ENCODE results near the gene GPM6B.

GPM6B gene

GRCh38 chrX:13754765-13755164, 62.1 kb downstream of the GPM6B start:
- H3K9me3 ChIP-seq (ENCODE audit: insufficient read depth, low read length), result no peaks in the 10 kb centered on the region
- H3K9ac ChIP-seq (ENCODE audit: low read length), result no peak overlapping the region
- no peaks in the 10 kb centered on the region for H3K27me3 ChIP-seq (ENCODE audit: low read length)
- no peaks in the 10 kb centered on the region for H3K79me2 ChIP-seq (ENCODE audit: insufficient read depth, low read length)
- H3K9me2 ChIP-seq (replicated peaks; ENCODE audit: insufficient read depth, low read length), result no peaks in the 10 kb centered on the region
- no peak for TF ChIP-seq CTCF (IDR thresholded peaks at IDR 0.05; ENCODE audit: insufficient read depth, low read length, poor library complexity, severe bottlenecking)
- no peak for TF ChIP-seq EZH2phosphoT487 (conservative IDR thresholded peaks at IDR 0.05; ENCODE audit: low read length)
- no peak overlapping the region for H3K4me3 ChIP-seq (ENCODE audit: insufficient read depth, low read length, poor library complexity, severe bottlenecking)
- H3K27ac ChIP-seq (ENCODE audit: low read depth, low read length), result no peak overlapping the region
- H4K20me1 ChIP-seq (ENCODE audit: low read depth, low read length), result no peaks in the 10 kb centered on the region
- peaks cover 5% of the 10 kb centered on the region; the same call in 1 of the 2 replicates for H3F3A ChIP-seq (ENCODE audit: insufficient read depth)
- H3K36me3 ChIP-seq (ENCODE audit: low read length), result 0 out of 2 replicates have a peak, but pooled peaks cover 9% of the 10 kb centered on the region
- no peak overlapping the region for H3K4me2 ChIP-seq (ENCODE audit: low read depth, low read length, poor library complexity, severe bottlenecking)
- H2AFZ ChIP-seq (ENCODE audit: low read depth, low read length, severe bottlenecking), result no peak overlapping the region

GRCh38 chrX:13752646-13753045, 64.2 kb downstream of the GPM6B start:
- Histone ChIP-seq H3K36me3 (ENCODE audit: low read length) (peaks cover 7% of the 10 kb centered on the region; the same call in 1 of the 2 replicates), H3K4me2 (ENCODE audit: low read depth, low read length, poor library complexity, severe bottlenecking) (no peak overlapping the region), H4K20me1 (ENCODE audit: low read depth, low read length) (no peaks in the 10 kb centered on the region), H3K9ac (ENCODE audit: low read length) (no peak overlapping the region), H3K79me2 (ENCODE audit: insufficient read depth, low read length) (no peaks in the 10 kb centered on the region), H3K4me3 (ENCODE audit: insufficient read depth, low read length, poor library complexity, severe bottlenecking) (no peak overlapping the region), H3K27ac (ENCODE audit: low read depth, low read length) (no peak overlapping the region), H3K9me3 (ENCODE audit: insufficient read depth, low read length) (no peaks in the 10 kb centered on the region), H3F3A (ENCODE audit: insufficient read depth) (no peaks in the 10 kb centered on the region), H2AFZ (ENCODE audit: low read depth, low read length, severe bottlenecking) (no peak overlapping the region), H3K9me2 (replicated peaks; ENCODE audit: insufficient read depth, low read length) (no peaks in the 10 kb centered on the region), H3K27me3 (ENCODE audit: low read length) (no peaks in the 10 kb centered on the region)
- no peak for TF ChIP-seq EZH2phosphoT487 (conservative IDR thresholded peaks at IDR 0.05; ENCODE audit: low read length)
- no peak for TF ChIP-seq CTCF (IDR thresholded peaks at IDR 0.05; ENCODE audit: insufficient read depth, low read length, poor library complexity, severe bottlenecking)

DNA sequence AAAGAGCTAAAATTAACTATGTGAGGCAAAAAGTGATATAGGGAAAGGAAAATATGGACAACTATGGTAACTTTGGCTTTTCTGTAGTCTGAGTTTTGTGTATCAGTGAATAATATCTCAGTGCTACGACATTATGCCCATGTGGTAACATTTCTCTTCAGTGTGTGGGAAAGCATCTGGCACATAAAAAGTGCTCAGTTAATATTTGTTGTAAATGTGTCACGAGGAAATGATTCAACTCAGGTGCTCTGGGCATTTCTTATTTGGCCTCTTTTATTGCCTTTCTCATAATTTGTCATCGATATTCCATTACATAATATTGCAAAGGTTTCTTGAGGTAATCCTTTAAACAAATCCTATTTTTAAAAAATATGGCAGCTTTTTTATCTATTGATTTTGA, 64.8 kb downstream of the GPM6B start:
- H3F3A ChIP-seq (ENCODE audit: insufficient read depth), result no peaks in the 10 kb centered on the region
- peaks cover 7% of the 10 kb centered on the region; the same call in 1 of the 2 replicates for H3K36me3 ChIP-seq (ENCODE audit: low read length)
- no peak overlapping the region for H3K27ac ChIP-seq (ENCODE audit: low read depth, low read length)

More for the DNA sequence above, 64.8 kb downstream of the GPM6B start:
- Histone ChIP-seq H3K4me3 (ENCODE audit: insufficient read depth, low read length, poor library complexity, severe bottlenecking) (no peak overlapping the region), H3K27me3 (ENCODE audit: low read length) (no peaks in the 10 kb centered on the region), H3K9me3 (ENCODE audit: insufficient read depth, low read length) (no peaks in the 10 kb centered on the region), H4K20me1 (ENCODE audit: low read depth, low read length) (no peaks in the 10 kb centered on the region), H3K9me2 (replicated peaks; ENCODE audit: insufficient read depth, low read length) (no peaks in the 10 kb centered on the region), H3K79me2 (ENCODE audit: insufficient read depth, low read length) (no peaks in the 10 kb centered on the region), H3K9ac (ENCODE audit: low read length) (no peak overlapping the region), H3K4me2 (ENCODE audit: low read depth, low read length, poor library complexity, severe bottlenecking) (no peak overlapping the region), H2AFZ (ENCODE audit: low read depth, low read length, severe bottlenecking) (no peak overlapping the region)
- TF ChIP-seq CTCF (IDR thresholded peaks at IDR 0.05; ENCODE audit: insufficient read depth, low read length, poor library complexity, severe bottlenecking), result no peak
- no peak for TF ChIP-seq EZH2phosphoT487 (conservative IDR thresholded peaks at IDR 0.05; ENCODE audit: low read length)
